Gastrocnemius medialis (tissue), 4 donors: Measurements from ENCODE around the gene RAB38.

ENCODE experiments used
- CTCF ChIP-seq, 5 experiments: fragments of 450-650 bp in 3 of 5; fragments of 200-600 bp in 2 of 5; sonication (generic) in 2 of 5; IDR thresholded peaks in 4 of 5; conservative IDR thresholded peaks in 1 of 5; 1 replicate in 4 of 5; 2 replicates in 1 of 5; pipeline ENCODE4 v1.5.1; 2016 to 2019; ENCODE audit warnings: antibody characterized with exemption in 5 of 5, mild to moderate bottlenecking in 3 of 5, moderate library complexity in 3 of 5
- POLR2A ChIP-seq, 2 donors: fragments of 450-650 bp; IDR thresholded peaks; one replicate each; pipeline ENCODE4 v1.6.1; 2017; ENCODE audit warnings: antibody characterized with exemption in 2 of 2, mild to moderate bottlenecking in 2 of 2, moderate library complexity in 2 of 2

- TF ChIP-seq CTCF (IDR thresholded peaks at IDR 0.05 in 4 of 5, conservative IDR thresholded peaks at IDR 0.05 in 1 of 5) (no peak), POLR2A (IDR thresholded peaks at IDR 0.05) (no peak)
These were observed 59.2 kb downstream of the RAB38 start for GRCh38 chr11:88115828-88116755.
